Trophoblast cell (in vitro differentiated cells and primary cell): Measurements from ENCODE around the gene GOLGA8H. TPM values are rescaled to one million over a fixed set of nuclear protein-coding genes. Genes with fewer than 3 reads are reported as not detected.
"Not testable (repeated sequence)": the region's sequence is repeated elsewhere in the genome, so short reads cannot be mapped to it uniquely, and the experiment has no call there.

Experiments
- DNase-seq, 2 donors: peaks; one replicate each; pipeline ENCODE4 v3.0.0-alpha.2; 2016
- H2AFZ ChIP-seq: 2 replicates; pipeline ENCODE4 v1.6.1; 2013; ENCODE audit warnings: low read length, moderate library complexity, mild to moderate bottlenecking; ENCODE audit not compliant: insufficient read depth, poor library complexity
- H2AK5ac ChIP-seq: 2 replicates; pipeline ENCODE4 v1.6.1; 2013; ENCODE audit warnings: mild to moderate bottlenecking, low read length
- H2BK120ac ChIP-seq: 2 replicates; pipeline ENCODE4 v1.6.1; 2013; ENCODE audit warnings: low read length, mild to moderate bottlenecking, moderate library complexity; ENCODE audit not compliant: insufficient read depth, poor library complexity
- H2BK12ac ChIP-seq: 2 replicates; pipeline ENCODE4 v1.6.1; 2013; ENCODE audit warnings: mild to moderate bottlenecking, low read length, moderate library complexity
- H2BK5ac ChIP-seq: 2 replicates; pipeline ENCODE4 v1.6.1; 2013; ENCODE audit warnings: low read length, low read depth, moderate library complexity, mild to moderate bottlenecking; ENCODE audit not compliant: poor library complexity
- H3K14ac ChIP-seq: 2 replicates; pipeline ENCODE4 v1.6.1; 2013; ENCODE audit warnings: mild to moderate bottlenecking, low read length
- H3K18ac ChIP-seq: 2 replicates; pipeline ENCODE4 v1.6.1; 2013; ENCODE audit warnings: mild to moderate bottlenecking, low read length
- H3K23ac ChIP-seq: 2 replicates; pipeline ENCODE4 v1.6.1; 2013; ENCODE audit warnings: low read length
- H3K27ac ChIP-seq: 2 replicates; pipeline ENCODE4 v1.5.1; 2013; ENCODE audit warnings: low read depth, mild to moderate bottlenecking, inconsistent platforms, low read length, moderate library complexity
- H3K27me3 ChIP-seq: 2 replicates; pipeline ENCODE4 v1.6.1; 2013; ENCODE audit warnings: inconsistent platforms, mild to moderate bottlenecking, low read length, moderate library complexity; ENCODE audit not compliant: insufficient read depth
- H3K36me3 ChIP-seq, 2 experiments: 1 replicate in 1 of 2; 2 replicates in 1 of 2; pipeline ENCODE4 v1.6.1; 2013; ENCODE audit warnings: low read length in 2 of 2, mild to moderate bottlenecking in 2 of 2, moderate library complexity in 1 of 2; ENCODE audit not compliant: insufficient read depth in 2 of 2, control insufficient read depth in 1 of 2
- H3K4ac ChIP-seq: 2 replicates; pipeline ENCODE4 v1.6.1; 2013; ENCODE audit warnings: low read depth, mild to moderate bottlenecking, low read length, moderate library complexity
- H3K4me1 ChIP-seq, 2 experiments: 1 replicate in 1 of 2; 2 replicates in 1 of 2; pipeline ENCODE4 v1.6.1; 2013; ENCODE audit warnings: low read length in 2 of 2, mild to moderate bottlenecking in 2 of 2, moderate library complexity in 1 of 2; ENCODE audit not compliant: insufficient read depth in 2 of 2, control insufficient read depth in 1 of 2
- H3K4me2 ChIP-seq: 2 replicates; pipeline ENCODE4 v1.6.1; 2013; ENCODE audit warnings: inconsistent platforms, mild to moderate bottlenecking, low read length, moderate library complexity
- H3K4me3 ChIP-seq: 2 replicates; pipeline ENCODE4 v1.5.1; 2013; ENCODE audit warnings: mild to moderate bottlenecking, low read depth, low read length, inconsistent platforms
- H3K79me1 ChIP-seq: one replicate; pipeline ENCODE4 v1.6.1; 2013; ENCODE audit warnings: low read length
- H3K79me2 ChIP-seq: 2 replicates; pipeline ENCODE4 v1.6.1; 2013; ENCODE audit warnings: low read length, mild to moderate bottlenecking; ENCODE audit not compliant: control insufficient read depth, insufficient read depth, poor library complexity
- H3K9ac ChIP-seq: 2 replicates; pipeline ENCODE4 v1.6.1; 2013; ENCODE audit warnings: mild to moderate bottlenecking, low read length
- H3K9me3 ChIP-seq: 2 replicates; pipeline ENCODE4 v1.6.1; 2013; ENCODE audit warnings: low read depth, mild to moderate bottlenecking, control low read depth, inconsistent platforms, low read length; ENCODE audit not compliant: insufficient read depth
- H4K12ac ChIP-seq: 2 replicates; pipeline ENCODE4 v1.6.1; 2013; ENCODE audit warnings: low read depth, mild to moderate bottlenecking, low read length, moderate library complexity
- H4K8ac ChIP-seq: 2 replicates; pipeline ENCODE4 v1.6.1; 2013; ENCODE audit warnings: low read depth, mild to moderate bottlenecking, low read length, moderate library complexity
- H4K91ac ChIP-seq: one replicate; pipeline ENCODE4 v1.6.1; 2013; ENCODE audit warnings: low read depth, mild to moderate bottlenecking, low read length, moderate library complexity
- WGBS: extraction: QIAGEN DNeasy Blood & Tissue Kit; methylation state at CpG from one replicate; pipeline ENCODE4 v1.1.7; 2013; ENCODE audit warnings: missing lambda C conversion rate; ENCODE audit not compliant: insufficient read length, insufficient coverage; ENCODE audit errors: extremely low coverage; 5-methylcytosine and 5-hydroxymethylcytosine counted together
- polyA plus RNA-seq: library from polyadenylated mRNA; stranded (reverse); fragments of 200-250 nt; gene quantifications from 2 replicates; pipeline ENCODE4 v1.2.3, GENCODE V29; 2013

The GOLGA8H gene, protein sequence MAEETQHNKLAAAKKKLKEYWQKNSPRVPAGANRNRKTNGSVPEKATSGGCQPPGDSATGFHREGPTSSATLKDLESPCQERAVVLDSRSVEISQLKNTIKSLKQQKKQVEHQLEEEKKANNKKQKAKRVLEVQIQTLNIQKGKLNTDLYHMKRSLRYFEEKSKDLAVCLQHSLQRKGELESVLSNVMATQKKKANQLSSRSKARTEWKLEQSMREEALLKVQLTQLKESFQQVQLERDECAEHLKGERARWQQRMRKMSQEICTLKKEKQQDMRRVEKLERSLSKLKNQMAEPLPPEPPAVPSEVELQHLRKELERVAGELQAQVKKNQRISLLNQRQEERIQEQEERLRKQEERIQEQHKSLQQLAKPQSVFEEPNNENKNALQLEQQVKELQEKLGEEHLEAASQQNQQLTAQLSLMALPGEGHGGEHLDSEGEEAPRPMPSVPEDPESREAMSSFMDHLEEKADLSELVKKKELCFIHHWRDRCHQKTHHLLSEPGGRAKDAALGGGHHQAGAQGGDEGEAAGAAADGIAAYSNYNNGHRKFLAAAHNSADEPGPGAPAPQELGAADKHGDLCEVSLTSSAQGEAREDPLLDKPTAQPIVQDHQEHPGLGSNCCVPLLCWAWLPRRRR
- polyA plus RNA-seq: 0.04 TPM in 1 of 2 replicates, not detected in the other

DNA sequence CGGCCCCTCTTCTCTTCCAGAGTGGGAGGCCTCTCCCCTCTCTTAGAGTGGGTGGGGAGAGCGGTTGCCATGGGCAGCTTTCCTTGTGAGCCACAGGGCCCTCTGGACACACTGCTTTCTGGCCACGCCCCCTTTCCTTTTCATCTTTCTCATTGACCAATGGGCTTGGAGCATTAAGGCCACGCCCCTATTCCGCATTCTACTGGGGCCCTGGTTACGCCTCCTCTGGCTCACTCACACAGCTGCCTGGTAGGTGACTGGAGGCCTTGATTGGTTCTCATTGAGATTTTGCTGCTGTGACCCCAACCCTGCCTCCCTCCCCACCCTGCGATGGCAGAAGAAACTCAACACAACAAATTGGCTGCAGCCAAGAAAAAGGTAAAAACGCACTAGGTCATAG, at the start of gene GOLGA8H:
TSS of gene GOLGA8H (plus strand) at position 233 of the 400 bp plus-strand sequence. CDS start at position 331, 98 bp downstream.
- H3K18ac ChIP-seq, H3K79me2 ChIP-seq, H2BK5ac ChIP-seq, H4K8ac ChIP-seq, H2AFZ ChIP-seq, H2BK12ac ChIP-seq, H3K27me3 ChIP-seq, H3K4ac ChIP-seq, H4K91ac ChIP-seq, H3K9me3 ChIP-seq, H3K14ac ChIP-seq, H3K79me1 ChIP-seq, H3K4me2 ChIP-seq, H3K4me1 ChIP-seq, H2AK5ac ChIP-seq, H3K23ac ChIP-seq, H2BK120ac ChIP-seq, H3K27ac ChIP-seq, H3K4me3 ChIP-seq, H4K12ac ChIP-seq, H3K36me3 ChIP-seq, DNase-seq, H3K9ac ChIP-seq: not testable (repeated sequence)
- no CpG with 5 or more reads among the region's 8 CpGs for WGBS

DNA sequence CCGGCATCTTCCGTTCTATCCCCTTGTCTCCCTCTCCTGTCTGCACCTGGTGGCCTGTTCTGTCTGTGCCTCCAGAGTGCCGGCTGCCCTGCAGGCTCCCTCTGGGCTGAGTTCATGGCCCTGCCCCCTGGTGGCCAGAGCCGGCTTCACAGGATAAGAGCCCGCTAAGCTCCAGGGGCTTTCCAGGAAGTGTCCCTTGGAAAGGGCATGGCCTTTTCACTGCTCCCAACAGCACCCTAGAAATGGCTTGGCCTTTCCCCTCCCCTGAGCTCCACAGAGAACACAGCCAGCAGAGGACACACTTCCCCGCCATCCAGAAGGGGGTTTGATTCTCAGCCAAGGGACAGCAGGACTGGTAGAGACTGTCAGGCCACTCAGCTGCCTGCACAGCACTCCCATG, 36.9 kb upstream of the GOLGA8H start:
- not testable (repeated sequence) for H3K23ac ChIP-seq, H3K79me2 ChIP-seq
- no CpG with 5 or more reads among the region's 6 CpGs for whole genome bisulfite sequencing

DNA sequence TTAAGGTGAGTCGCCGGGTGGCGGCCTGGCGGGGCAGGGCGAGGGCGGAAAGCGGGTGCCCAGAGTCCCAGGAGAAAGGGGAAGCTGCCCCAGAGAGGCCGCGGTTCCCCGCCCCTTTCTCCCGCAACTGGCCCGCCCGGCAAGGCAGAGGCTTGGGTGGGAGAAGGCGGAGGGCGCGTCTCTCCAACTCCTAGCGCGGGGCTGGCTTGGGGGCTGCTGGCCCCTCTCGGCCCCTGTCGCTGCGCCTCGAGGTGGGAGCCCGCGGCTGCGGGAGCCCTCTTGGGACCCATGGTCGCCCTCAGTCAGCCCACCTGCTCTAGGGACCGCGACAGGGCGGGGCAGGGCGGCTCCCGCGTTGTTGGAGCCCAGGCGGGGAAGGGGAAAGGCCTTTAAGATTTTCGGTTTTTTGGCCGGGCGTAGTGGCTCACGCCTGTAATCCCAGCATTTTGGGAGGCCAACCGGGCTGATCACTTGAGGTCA, 30.8 kb upstream of the GOLGA8H start:
- H2BK120ac ChIP-seq, H3K4me1 ChIP-seq: not testable (repeated sequence)

More for the DNA sequence above, 36.9 kb upstream of the GOLGA8H start:
- not testable (repeated sequence) for H2AK5ac ChIP-seq, H3K27me3 ChIP-seq, H4K8ac ChIP-seq, H3K79me1 ChIP-seq, H4K12ac ChIP-seq, H3K4ac ChIP-seq, H4K91ac ChIP-seq, H3K4me2 ChIP-seq, H2BK5ac ChIP-seq, H3K14ac ChIP-seq, H2BK120ac ChIP-seq, H3K9me3 ChIP-seq, H3K36me3 ChIP-seq, H3K4me3 ChIP-seq, H2BK12ac ChIP-seq, H3K9ac ChIP-seq, H3K18ac ChIP-seq, H3K4me1 ChIP-seq, H3K27ac ChIP-seq, H2AFZ ChIP-seq
- peak in 1 of 2 donors; percentile 0 for DNase-seq

DNA sequence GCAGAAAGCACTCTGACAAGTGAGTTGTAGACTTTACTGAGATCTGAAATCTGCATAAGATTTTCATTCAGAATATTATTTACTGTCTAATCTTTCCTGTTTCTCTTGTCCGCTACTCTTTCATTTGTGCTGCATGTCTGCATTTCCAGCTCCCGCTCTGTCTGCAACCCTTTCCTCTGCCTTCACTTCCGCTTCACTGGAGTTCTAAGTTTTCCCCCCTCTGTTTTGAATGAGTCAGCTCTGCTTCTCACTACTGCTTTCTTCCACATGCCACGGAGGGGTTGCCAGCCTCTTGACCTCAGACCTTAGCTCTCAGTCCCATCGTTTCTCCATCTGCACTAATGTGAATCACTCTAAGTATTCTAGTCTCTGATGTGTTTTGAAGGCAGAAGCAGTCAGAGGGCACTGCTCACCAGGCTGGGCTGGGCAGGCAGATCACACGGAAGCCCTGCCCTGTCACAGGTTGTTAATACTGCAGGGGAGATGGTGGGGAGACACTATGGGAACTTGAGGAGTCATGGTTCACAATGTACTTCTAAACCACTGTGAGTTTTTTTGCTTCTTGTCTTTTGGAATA, 24.3 kb upstream of the GOLGA8H start:
- H3K27me3 ChIP-seq: not testable (repeated sequence)

More for the DNA sequence above, 30.8 kb upstream of the GOLGA8H start:
- H3K14ac ChIP-seq, H3K18ac ChIP-seq, H2AFZ ChIP-seq, H3K9ac ChIP-seq, H3K23ac ChIP-seq, H4K12ac ChIP-seq, H3K27me3 ChIP-seq, H3K4ac ChIP-seq, H3K79me2 ChIP-seq, H4K8ac ChIP-seq, H3K36me3 ChIP-seq, H3K4me3 ChIP-seq, DNase-seq, H3K79me1 ChIP-seq, H2BK12ac ChIP-seq, H3K27ac ChIP-seq, H3K9me3 ChIP-seq, H3K4me2 ChIP-seq, H4K91ac ChIP-seq, H2BK5ac ChIP-seq, H2AK5ac ChIP-seq: not testable (repeated sequence)
- WGBS: no CpG with 5 or more reads among the region's 38 CpGs

More for the DNA sequence above, 24.3 kb upstream of the GOLGA8H start:
- not testable (repeated sequence) for H2BK120ac ChIP-seq, H4K12ac ChIP-seq, H2BK12ac ChIP-seq, H2BK5ac ChIP-seq, H3K27ac ChIP-seq, H3K36me3 ChIP-seq, H3K14ac ChIP-seq, H3K79me1 ChIP-seq, H3K4me2 ChIP-seq, H2AFZ ChIP-seq, H3K9me3 ChIP-seq, H3K4me3 ChIP-seq, H4K91ac ChIP-seq, H3K9ac ChIP-seq, H3K79me2 ChIP-seq, DNase-seq, H3K18ac ChIP-seq, H3K4ac ChIP-seq, H3K4me1 ChIP-seq, H4K8ac ChIP-seq, H3K23ac ChIP-seq, H2AK5ac ChIP-seq
- WGBS: no CpG with 5 or more reads among the region's 6 CpGs
